ENCODE data around the gene ST14. TPM values are rescaled to one million over a fixed set of nuclear protein-coding genes. Genes with fewer than 3 reads are reported as not detected.

ST14 gene
- total RNA-seq, 1 donor from 2014 or later = 1.4 TPM

- no peak for DNase-seq (ENCODE audit: low spot score)
- Mint-ChIP-seq H3K4me3 (no peak overlapping the region), H3K36me3 (peaks cover 19% of the 10 kb centered on the region), H3K27me3 (ENCODE audit: insufficient read depth, low read depth) (peaks cover 4% of the 10 kb centered on the region), H3K4me1 (peaks cover 2% of the 10 kb centered on the region), H3K9me3 (no peaks in the 10 kb centered on the region), H3K27ac (no peak overlapping the region)
- no peaks in the 10 kb centered on the region for H3K9me3 ChIP-seq (ENCODE audit: low read depth)
- H4K20me1 ChIP-seq (ENCODE audit: low read depth) = peaks cover 4% of the 10 kb centered on the region
- no peaks in the 10 kb centered on the region for H3K27me3 ChIP-seq
- H3K4me2 ChIP-seq = no peak overlapping the region
- no peak overlapping the region for H3K4me3 ChIP-seq
- TF ChIP-seq EZH2 (IDR thresholded peaks at IDR 0.05) (no peak), CTCF (IDR thresholded peaks at IDR 0.05) (no peak), EZH2phosphoT487 (IDR thresholded peaks at IDR 0.05) (no peak)
- H3K9ac ChIP-seq = no peak overlapping the region
- H3K4me1 ChIP-seq = no peaks in the 10 kb centered on the region
- no peaks in the 10 kb centered on the region for H3K79me2 ChIP-seq (ENCODE audit: low read depth)
- no peak overlapping the region for H2AFZ ChIP-seq (replicated peaks)
- no peaks in the 10 kb centered on the region for H3F3A ChIP-seq (ENCODE audit: low read depth)
- H3K36me3 ChIP-seq = no peaks in the 10 kb centered on the region
- H3K27ac ChIP-seq = no peak overlapping the region
These were observed 8.8 kb upstream of the ST14 start for GRCh38 chr11:130150790-130151189.

GRCh38 chr11:130151196-130151595 is 8.4 kb upstream of the ST14 start:
- H3K9me3 ChIP-seq (ENCODE audit: low read depth) = no peaks in the 10 kb centered on the region
- H3K79me2 ChIP-seq (ENCODE audit: low read depth) = no peaks in the 10 kb centered on the region
- H3K9ac ChIP-seq = no peak overlapping the region
- no peaks in the 10 kb centered on the region for H3K4me1 ChIP-seq
- no peak overlapping the region for H3K4me2 ChIP-seq
- Mint-ChIP-seq H3K4me1 (peaks cover under 1% of the 10 kb centered on the region), H3K36me3 (peaks cover 19% of the 10 kb centered on the region), H3K27ac (no peak overlapping the region), H3K4me3 (no peak overlapping the region), H3K9me3 (no peaks in the 10 kb centered on the region), H3K27me3 (ENCODE audit: insufficient read depth, low read depth) (peaks cover 4% of the 10 kb centered on the region)
- no peaks in the 10 kb centered on the region for H3K36me3 ChIP-seq
- H3F3A ChIP-seq (ENCODE audit: low read depth) = no peaks in the 10 kb centered on the region
- H2AFZ ChIP-seq (replicated peaks) = no peak overlapping the region
- H3K4me3 ChIP-seq = no peak overlapping the region
- TF ChIP-seq EZH2phosphoT487 (IDR thresholded peaks at IDR 0.05) (no peak), CTCF (IDR thresholded peaks at IDR 0.05) (no peak), EZH2 (IDR thresholded peaks at IDR 0.05) (no peak)
- no peaks in the 10 kb centered on the region for H3K27me3 ChIP-seq
- no peak for DNase-seq (ENCODE audit: low spot score)
- H3K27ac ChIP-seq = no peak overlapping the region
- peaks cover 4% of the 10 kb centered on the region for H4K20me1 ChIP-seq (ENCODE audit: low read depth)

- Histone ChIP-seq H3K9ac (no peak overlapping the region), H3K4me2 (no peak overlapping the region), H2AFZ (replicated peaks) (no peak overlapping the region), H3K9me3 (ENCODE audit: low read depth) (no peaks in the 10 kb centered on the region), H3F3A (ENCODE audit: low read depth) (peaks cover 9% of the 10 kb centered on the region), H3K27ac (no peak overlapping the region), H4K20me1 (ENCODE audit: low read depth) (no peaks in the 10 kb centered on the region), H3K4me1 (peaks cover 11% of the 10 kb centered on the region), H3K4me3 (no peak overlapping the region), H3K36me3 (no peaks in the 10 kb centered on the region), H3K27me3 (peaks cover 48% of the 10 kb centered on the region), H3K79me2 (ENCODE audit: low read depth) (no peaks in the 10 kb centered on the region)
- Mint-ChIP-seq H3K27me3 (ENCODE audit: insufficient read depth, low read depth) (peaks cover 29% of the 10 kb centered on the region), H3K4me3 (no peak overlapping the region), H3K36me3 (peaks cover 3% of the 10 kb centered on the region), H3K27ac (no peak overlapping the region), H3K4me1 (peaks cover 8% of the 10 kb centered on the region), H3K9me3 (no peaks in the 10 kb centered on the region)
- no peak for DNase-seq (ENCODE audit: low spot score)
- TF ChIP-seq EZH2 (IDR thresholded peaks at IDR 0.05) = no peak
- no peak for TF ChIP-seq CTCF (IDR thresholded peaks at IDR 0.05)
- TF ChIP-seq EZH2phosphoT487 (IDR thresholded peaks at IDR 0.05) = no peak
These were observed 3.2 kb upstream of the ST14 start for GRCh38 chr11:130156108-130157022.
